HepG2 (cell line): ENCODE data around the gene EHBP1. TPM values are rescaled to one million over a fixed set of nuclear protein-coding genes. Genes with fewer than 3 reads are reported as not detected.

ENCODE experiments used
- ARNT2 ChIP-seq: sonication (generic); formaldehyde crosslinking; IDR thresholded peaks from 2 replicates; pipeline ENCODE4 v1.8.0; 2022; ENCODE audit warnings: mild to moderate bottlenecking, low read depth, missing genetic modification reagents, moderate library complexity
- FOXK1 ChIP-seq: sonication (generic); formaldehyde crosslinking; IDR thresholded peaks from 2 replicates; pipeline ENCODE4 v1.4.0; 2020; ENCODE audit warnings: low read depth, missing genetic modification reagents, borderline replicate concordance
- FOXP1 ChIP-seq, 2 experiments: fragments of 450-650 bp in 1 of 2; IDR thresholded peaks; 2 replicates each; pipeline ENCODE4 v1.6.1; 2017 to 2018; ENCODE audit warnings: antibody characterized with exemption in 1 of 2
- HMG20A ChIP-seq: IDR thresholded peaks from 2 replicates; pipeline ENCODE4 v1.6.1; 2016; ENCODE audit warnings: borderline replicate concordance
- MBD4 ChIP-seq: IDR thresholded peaks from 2 replicates; pipeline ENCODE4 v1.6.1; 2012; ENCODE audit warnings: low read length, inconsistent platforms, borderline replicate concordance
- MLLT10 ChIP-seq: sonication (generic); formaldehyde crosslinking; IDR thresholded peaks from 2 replicates; pipeline ENCODE4 v1.4.0; 2020; ENCODE audit warnings: missing genetic modification reagents
- NFE2L2 ChIP-seq: fragments of 150-350 bp; IDR thresholded peaks from 2 replicates; pipeline ENCODE4 v1.6.1; 2014; ENCODE audit warnings: low read length
- PHF5A ChIP-seq: IDR thresholded peaks from one replicate; pipeline ENCODE4 v1.6.1; 2018; ENCODE audit warnings: low read depth, missing genetic modification reagents; ENCODE audit not compliant: unreplicated experiment
- PLRG1 ChIP-seq: fragments of 450-650 bp; conservative IDR thresholded peaks from 2 replicates; pipeline ENCODE4 v1.6.1; 2016
- RORA ChIP-seq: sonication (generic); formaldehyde crosslinking; IDR thresholded peaks from 2 replicates; pipeline ENCODE4 v1.5.0; 2020; ENCODE audit warnings: mild to moderate bottlenecking, missing genetic modification reagents, moderate library complexity
- U2AF1 ChIP-seq: fragments of 200-400 bp; formaldehyde crosslinking; optimal IDR thresholded peaks from 2 replicates; pipeline ENCODE3; 2017; ENCODE audit warnings: mild to moderate bottlenecking, low read depth, low read length
- ZBTB20 ChIP-seq: sonication (generic); formaldehyde crosslinking; IDR thresholded peaks from 2 replicates; pipeline ENCODE4 v1.8.1; 2023; ENCODE audit warnings: missing genetic modification reagents, low read depth, mild to moderate bottlenecking, borderline replicate concordance
- ZKSCAN1 ChIP-seq: fragments of 150-350 bp; IDR thresholded peaks from 2 replicates; pipeline ENCODE4 v1.6.1; 2014; ENCODE audit warnings: low read length
- ZNF670 ChIP-seq: sonication (generic); formaldehyde crosslinking; IDR thresholded peaks from 2 replicates; pipeline ENCODE4 v1.8.0; 2022; ENCODE audit warnings: mild to moderate bottlenecking, missing genetic modification reagents, borderline replicate concordance
- ZNF7 ChIP-seq: IDR thresholded peaks from 2 replicates; pipeline ENCODE4 v1.6.1; 2016; ENCODE audit warnings: missing biosample characterization, missing genetic modification reagents
- ZNF772 ChIP-seq: sonication (generic); formaldehyde crosslinking; IDR thresholded peaks from 2 replicates; pipeline ENCODE4 v1.5.0; 2020; ENCODE audit warnings: mild to moderate bottlenecking, missing genetic modification reagents
- ZNF773 ChIP-seq: sonication (generic); formaldehyde crosslinking; IDR thresholded peaks from 2 replicates; pipeline ENCODE4 v1.4.0; 2020; ENCODE audit warnings: missing genetic modification reagents, borderline replicate concordance
- polyA plus RNA-seq, 8 experiments: library from polyadenylated mRNA; depleted of rRNA in 3 of 8; stranded (reverse) in 7 of 8; unstranded in 1 of 8; fragments of >200 nt; fragmentation: Illumina TruSeq in 4 of 8; extraction: Trizol in 4 of 8; gene quantifications; 2 replicates each; pipeline versions ENCODE4 v1.2.1 to v1.2.3, GENCODE V29; 2011 to 2016; ENCODE audit warnings: low read depth in 4 of 8, missing spikeins in 1 of 8, mixed read lengths in 1 of 8; ENCODE audit not compliant: insufficient read depth in 1 of 8
- total RNA-seq, 5 experiments: library from RNA; depleted of rRNA; stranded (reverse); fragments of >200 nt; fragmentation: Illumina TruSeq; extraction: Trizol; gene quantifications; 2 replicates each; pipeline ENCODE4 v1.2.3, GENCODE V29; 2016; ENCODE audit warnings: low read depth in 1 of 5
- TF ChIP-seq, protein P1 (sequence below): sonication (generic); formaldehyde crosslinking; IDR thresholded peaks from 2 replicates; pipeline ENCODE4 v1.5.1; 2020; ENCODE audit warnings: missing genetic modification reagents, mild to moderate bottlenecking, borderline replicate concordance
- TF ChIP-seq, protein P2 (sequence below): sonication (generic); formaldehyde crosslinking; IDR thresholded peaks from 2 replicates; pipeline ENCODE4 v1.4.0; 2020; ENCODE audit warnings: missing genetic modification reagents, low read depth, mild to moderate bottlenecking, borderline replicate concordance
- TF ChIP-seq, protein P3 (sequence below): sonication (generic); formaldehyde crosslinking; IDR thresholded peaks from 2 replicates; pipeline ENCODE4 v1.5.0; 2020; ENCODE audit warnings: mild to moderate bottlenecking, missing genetic modification reagents
- TF ChIP-seq, protein P4 (sequence below): sonication (generic); formaldehyde crosslinking; IDR thresholded peaks from 2 replicates; pipeline ENCODE4 v1.5.0; 2020; ENCODE audit warnings: missing genetic modification reagents
- TF ChIP-seq, protein P5 (sequence below): sonication (generic); formaldehyde crosslinking; IDR thresholded peaks from 2 replicates; pipeline ENCODE4 v1.4.0; 2020; ENCODE audit warnings: missing genetic modification reagents

Gene EHBP1
- total and polyA plus RNA-seq, 2 of the 13 experiments (the other 11 are each of a cell fraction or from before 2014, with no cell fraction given) = 93.5 to 146 TPM

DNA sequence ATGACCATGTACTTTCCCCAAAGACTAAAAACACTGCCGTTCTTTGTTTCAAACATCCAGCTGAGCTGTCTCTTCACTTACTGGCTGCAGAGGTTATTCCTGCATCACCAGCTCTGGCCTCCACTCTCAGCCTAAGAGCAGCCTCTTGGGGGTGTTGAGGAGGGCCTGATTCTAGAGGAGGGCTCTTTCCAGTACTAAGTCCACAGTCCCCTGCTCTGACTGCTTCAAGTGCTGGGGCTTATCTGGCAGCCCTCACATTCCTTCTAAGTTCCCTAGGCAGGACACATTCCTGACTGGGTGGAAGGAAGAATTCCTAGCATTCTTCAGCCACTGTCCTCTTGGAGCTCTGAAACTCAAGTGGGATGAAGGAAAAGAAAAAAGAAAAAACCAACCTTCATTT, 32.9 kb upstream of the EHBP1 start (continued):
- TF ChIP-seq FOXP1 (IDR thresholded peaks at IDR 0.05) (no peak), FOXP1 (CRISPR knock-in tag; IDR thresholded peaks at IDR 0.05) (0 out of 2 replicates have a peak, but pooled peaks have one; percentile 5), ZBTB20 (CRISPR knock-in tag) (no peak), PHF5A (CRISPR knock-in tag) (no peak), ZNF772 (CRISPR knock-in tag) (no peak), ZNF7 (CRISPR knock-in tag) (no peak), ZNF773 (CRISPR knock-in tag) (no peak), NFE2L2 (no peak), HMG20A (CRISPR knock-in tag) (0 out of 2 replicates have a peak, but pooled peaks have one; percentile 21), PLRG1 (no peak), MLLT10 (CRISPR knock-in tag) (no peak), ARNT2 (CRISPR knock-in tag) (no peak), ZKSCAN1 (no peak), U2AF1 (no peak), MBD4 (no peak), FOXK1 (CRISPR knock-in tag) (no peak), RORA (CRISPR knock-in tag) (no peak), ZNF670 (no peak)
- TF ChIP-seq, protein P1, sequence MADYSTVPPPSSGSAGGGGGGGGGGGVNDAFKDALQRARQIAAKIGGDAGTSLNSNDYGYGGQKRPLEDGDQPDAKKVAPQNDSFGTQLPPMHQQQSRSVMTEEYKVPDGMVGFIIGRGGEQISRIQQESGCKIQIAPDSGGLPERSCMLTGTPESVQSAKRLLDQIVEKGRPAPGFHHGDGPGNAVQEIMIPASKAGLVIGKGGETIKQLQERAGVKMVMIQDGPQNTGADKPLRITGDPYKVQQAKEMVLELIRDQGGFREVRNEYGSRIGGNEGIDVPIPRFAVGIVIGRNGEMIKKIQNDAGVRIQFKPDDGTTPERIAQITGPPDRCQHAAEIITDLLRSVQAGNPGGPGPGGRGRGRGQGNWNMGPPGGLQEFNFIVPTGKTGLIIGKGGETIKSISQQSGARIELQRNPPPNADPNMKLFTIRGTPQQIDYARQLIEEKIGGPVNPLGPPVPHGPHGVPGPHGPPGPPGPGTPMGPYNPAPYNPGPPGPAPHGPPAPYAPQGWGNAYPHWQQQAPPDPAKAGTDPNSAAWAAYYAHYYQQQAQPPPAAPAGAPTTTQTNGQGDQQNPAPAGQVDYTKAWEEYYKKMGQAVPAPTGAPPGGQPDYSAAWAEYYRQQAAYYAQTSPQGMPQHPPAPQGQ (CRISPR knock-in tag) = no peak
- TF ChIP-seq, protein P2, sequence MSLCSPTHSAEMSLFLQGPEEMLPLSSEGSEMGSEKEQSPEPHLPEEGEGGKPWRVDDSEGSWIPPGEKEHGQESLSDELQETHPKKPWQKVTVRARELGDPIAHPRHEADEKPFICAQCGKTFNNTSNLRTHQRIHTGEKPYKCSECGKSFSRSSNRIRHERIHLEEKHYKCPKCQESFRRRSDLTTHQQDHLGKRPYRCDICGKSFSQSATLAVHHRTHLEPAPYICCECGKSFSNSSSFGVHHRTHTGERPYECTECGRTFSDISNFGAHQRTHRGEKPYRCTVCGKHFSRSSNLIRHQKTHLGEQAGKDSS (CRISPR knock-in tag) = no peak
- TF ChIP-seq, protein P3, sequence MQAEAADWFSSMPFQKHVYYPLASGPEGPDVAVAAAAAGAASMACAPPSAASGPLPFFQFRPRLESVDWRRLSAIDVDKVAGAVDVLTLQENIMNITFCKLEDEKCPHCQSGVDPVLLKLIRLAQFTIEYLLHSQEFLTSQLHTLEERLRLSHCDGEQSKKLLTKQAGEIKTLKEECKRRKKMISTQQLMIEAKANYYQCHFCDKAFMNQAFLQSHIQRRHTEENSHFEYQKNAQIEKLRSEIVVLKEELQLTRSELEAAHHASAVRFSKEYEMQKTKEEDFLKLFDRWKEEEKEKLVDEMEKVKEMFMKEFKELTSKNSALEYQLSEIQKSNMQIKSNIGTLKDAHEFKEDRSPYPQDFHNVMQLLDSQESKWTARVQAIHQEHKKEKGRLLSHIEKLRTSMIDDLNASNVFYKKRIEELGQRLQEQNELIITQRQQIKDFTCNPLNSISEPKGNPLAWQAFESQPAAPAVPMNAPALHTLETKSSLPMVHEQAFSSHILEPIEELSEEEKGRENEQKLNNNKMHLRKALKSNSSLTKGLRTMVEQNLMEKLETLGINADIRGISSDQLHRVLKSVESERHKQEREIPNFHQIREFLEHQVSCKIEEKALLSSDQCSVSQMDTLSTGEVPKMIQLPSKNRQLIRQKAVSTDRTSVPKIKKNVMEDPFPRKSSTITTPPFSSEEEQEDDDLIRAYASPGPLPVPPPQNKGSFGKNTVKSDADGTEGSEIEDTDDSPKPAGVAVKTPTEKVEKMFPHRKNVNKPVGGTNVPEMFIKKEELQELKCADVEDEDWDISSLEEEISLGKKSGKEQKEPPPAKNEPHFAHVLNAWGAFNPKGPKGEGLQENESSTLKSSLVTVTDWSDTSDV = no peak
- TF ChIP-seq, protein P4, sequence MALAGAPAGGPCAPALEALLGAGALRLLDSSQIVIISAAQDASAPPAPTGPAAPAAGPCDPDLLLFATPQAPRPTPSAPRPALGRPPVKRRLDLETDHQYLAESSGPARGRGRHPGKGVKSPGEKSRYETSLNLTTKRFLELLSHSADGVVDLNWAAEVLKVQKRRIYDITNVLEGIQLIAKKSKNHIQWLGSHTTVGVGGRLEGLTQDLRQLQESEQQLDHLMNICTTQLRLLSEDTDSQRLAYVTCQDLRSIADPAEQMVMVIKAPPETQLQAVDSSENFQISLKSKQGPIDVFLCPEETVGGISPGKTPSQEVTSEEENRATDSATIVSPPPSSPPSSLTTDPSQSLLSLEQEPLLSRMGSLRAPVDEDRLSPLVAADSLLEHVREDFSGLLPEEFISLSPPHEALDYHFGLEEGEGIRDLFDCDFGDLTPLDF = no peak
- TF ChIP-seq, protein P5, sequence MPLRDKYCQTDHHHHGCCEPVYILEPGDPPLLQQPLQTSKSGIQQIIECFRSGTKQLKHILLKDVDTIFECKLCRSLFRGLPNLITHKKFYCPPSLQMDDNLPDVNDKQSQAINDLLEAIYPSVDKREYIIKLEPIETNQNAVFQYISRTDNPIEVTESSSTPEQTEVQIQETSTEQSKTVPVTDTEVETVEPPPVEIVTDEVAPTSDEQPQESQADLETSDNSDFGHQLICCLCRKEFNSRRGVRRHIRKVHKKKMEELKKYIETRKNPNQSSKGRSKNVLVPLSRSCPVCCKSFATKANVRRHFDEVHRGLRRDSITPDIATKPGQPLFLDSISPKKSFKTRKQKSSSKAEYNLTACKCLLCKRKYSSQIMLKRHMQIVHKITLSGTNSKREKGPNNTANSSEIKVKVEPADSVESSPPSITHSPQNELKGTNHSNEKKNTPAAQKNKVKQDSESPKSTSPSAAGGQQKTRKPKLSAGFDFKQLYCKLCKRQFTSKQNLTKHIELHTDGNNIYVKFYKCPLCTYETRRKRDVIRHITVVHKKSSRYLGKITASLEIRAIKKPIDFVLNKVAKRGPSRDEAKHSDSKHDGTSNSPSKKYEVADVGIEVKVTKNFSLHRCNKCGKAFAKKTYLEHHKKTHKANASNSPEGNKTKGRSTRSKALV (CRISPR knock-in tag) = no peak
